Sigmoid colon (tissue), 4 donors: ENCODE data around the gene TUBB6.

Source experiments
- CTCF ChIP-seq, 4 experiments: fragments of 450-650 bp in 3 of 4; fragments of 200-600 bp in 1 of 4; IDR thresholded peaks; one replicate each; pipeline ENCODE4 v1.5.1; 2016 to 2019; ENCODE audit warnings: antibody characterized with exemption in 4 of 4, mild to moderate bottlenecking in 3 of 4, moderate library complexity in 2 of 4
- EP300 ChIP-seq, 4 donors: sonication (generic); formaldehyde crosslinking; IDR thresholded peaks; one replicate each; pipeline ENCODE4 v1.6.1; 2017; ENCODE audit warnings: antibody characterized with exemption in 4 of 4
- POLR2A ChIP-seq, 2 donors: fragments of 450-650 bp; IDR thresholded peaks; one replicate each; pipeline ENCODE4 v1.6.1; 2016; ENCODE audit warnings: antibody characterized with exemption in 2 of 2, mild to moderate bottlenecking in 2 of 2, moderate library complexity in 2 of 2

GRCh38 chr18:12318334-12318697 is 10.3 kb downstream of the TUBB6 start:
- TF ChIP-seq CTCF (IDR thresholded peaks at IDR 0.05): no peak
- TF ChIP-seq POLR2A (IDR thresholded peaks at IDR 0.05): no peak
- no peak for TF ChIP-seq EP300 (IDR thresholded peaks at IDR 0.05)
